Lower leg skin (tissue), 3 donors: Measurements from ENCODE around the gene PPIB.

Experiments used
- CTCF ChIP-seq, 3 donors: fragments of 450-650 bp; IDR thresholded peaks; one replicate each; pipeline ENCODE4 v1.5.1; 2016; ENCODE audit warnings: antibody characterized with exemption in 3 of 3, mild to moderate bottlenecking in 3 of 3, moderate library complexity in 2 of 3
- POLR2A ChIP-seq, 2 donors: fragments of 450-650 bp; IDR thresholded peaks; one replicate each; pipeline ENCODE4 v1.6.1; 2016 to 2017; ENCODE audit warnings: antibody characterized with exemption in 2 of 2, mild to moderate bottlenecking in 1 of 2, moderate library complexity in 1 of 2

- no peak for TF ChIP-seq POLR2A (IDR thresholded peaks at IDR 0.05)
- no peak for TF ChIP-seq CTCF (IDR thresholded peaks at IDR 0.05)
Measured at GRCh38 chr15:64130159-64130558, 32.7 kb downstream of the PPIB start.
